Measurements from ENCODE around the gene THTPA. TPM values are rescaled to one million over a fixed set of nuclear protein-coding genes. Genes with fewer than 3 reads are reported as not detected.

The THTPA gene
- total and polyA plus RNA-seq, 7 experiments from 2014 or later: 16.4 to 26.7 (median 18.1) TPM

GRCh38 chr14:23524954-23525353 lies 31.1 kb upstream of the THTPA start:
- Histone ChIP-seq H3K36me3 (ENCODE audit: control insufficient read depth in 2 of 3, insufficient read depth in 3 of 3, low read length in 3 of 3) (no peaks in the 10 kb centered on the region), H3K4me3 (ENCODE audit: low read length) (no peak overlapping the region), H3K27me3 (ENCODE audit: control insufficient read depth in 2 of 2, insufficient read depth in 2 of 2, low read length in 2 of 2) (no peaks in the 10 kb centered on the region), H3K4me1 (ENCODE audit: control insufficient read depth in 2 of 2, insufficient read depth in 2 of 2, low read length in 2 of 2) (no peaks in the 10 kb centered on the region), H3K9me3 (ENCODE audit: control insufficient read depth in 2 of 3, low read length in 3 of 3) (no peaks in the 10 kb centered on the region), H3K27ac (ENCODE audit: low read depth, low read length) (no peak overlapping the region)
- POLR2A ChIA-PET: no interaction called here
- no peak overlapping the region for H3K4me3 Mint-ChIP-seq
- intact Hi-C loops (cut with micrococcal nuclease): no loop called here
- peaks cover 0 to 2% (median under 1%) of the 10 kb centered on the region in 7 donors for H3K4me1 Mint-ChIP-seq
- ATAC-seq (no peak), DNase-seq (no peak)
- no peaks in the 10 kb centered on the region for H3K9me3 Mint-ChIP-seq
- CTCF ChIA-PET: interaction anchor here (1.6 kb wide), 1 partner anchor 46 kb away, joined by 4 read pairs; no protein-coding TSS in a partner anchor
- no peak overlapping the region for H3K27ac Mint-ChIP-seq
- H3K36me3 Mint-ChIP-seq: no peaks in the 10 kb centered on the region
- no peaks in the 10 kb centered on the region for H3K27me3 Mint-ChIP-seq

GRCh38 chr14:23525611-23526010 lies 30.5 kb upstream of the THTPA start:
- CTCF ChIA-PET: interaction anchor here (1.6 kb wide), 1 partner anchor 47 kb away, joined by 4 read pairs; no protein-coding TSS in a partner anchor
- POLR2A ChIA-PET: no interaction called here
- H3K27ac Mint-ChIP-seq: no peak overlapping the region
- no peaks in the 10 kb centered on the region for H3K9me3 Mint-ChIP-seq
- no peak overlapping the region for H3K4me3 Mint-ChIP-seq
- H3K27me3 ChIP-seq (ENCODE audit: control insufficient read depth in 2 of 2, insufficient read depth in 2 of 2, low read length in 2 of 2): no peaks in the 10 kb centered on the region
- H3K27me3 Mint-ChIP-seq: no peaks in the 10 kb centered on the region
- intact Hi-C loops (cut with micrococcal nuclease): no loop called here
- ATAC-seq (no peak), DNase-seq (no peak)
- no peaks in the 10 kb centered on the region for H3K4me1 ChIP-seq (ENCODE audit: control insufficient read depth in 2 of 2, insufficient read depth in 2 of 2, low read length in 2 of 2)
- no peak overlapping the region for H3K27ac ChIP-seq (ENCODE audit: low read depth, low read length)
- peaks cover 4 to 8% (median 6%) of the 10 kb centered on the region in 7 donors for H3K4me1 Mint-ChIP-seq
- H3K36me3 ChIP-seq (ENCODE audit: control insufficient read depth in 2 of 3, insufficient read depth in 3 of 3, low read length in 3 of 3): no peaks in the 10 kb centered on the region
- no peaks in the 10 kb centered on the region for H3K36me3 Mint-ChIP-seq
- no peak overlapping the region for H3K4me3 ChIP-seq (ENCODE audit: low read length)
- H3K9me3 ChIP-seq (ENCODE audit: control insufficient read depth in 2 of 3, low read length in 3 of 3): no peaks in the 10 kb centered on the region

DNA sequence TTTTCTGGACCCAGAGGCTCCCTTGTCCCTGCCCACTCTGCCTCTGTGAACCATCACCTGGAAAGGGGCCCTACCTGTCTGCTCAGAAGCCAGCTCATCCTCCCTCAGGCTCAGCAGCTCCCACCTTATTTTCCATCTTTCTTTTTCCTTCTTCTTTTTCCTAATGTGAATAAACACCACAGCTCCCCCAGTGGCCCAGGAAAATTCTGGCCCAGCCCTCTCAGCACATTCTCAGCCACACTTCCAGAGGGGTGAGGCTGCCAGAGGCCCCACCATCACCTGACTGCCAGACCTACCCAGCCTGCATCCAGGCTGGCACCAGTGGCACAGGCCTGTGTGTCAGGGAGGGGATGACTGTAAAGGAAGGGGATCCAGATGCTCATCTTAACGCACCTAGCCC lies 27.5 kb upstream of the THTPA start:
- POLR2A ChIA-PET: no interaction called here
- Mint-ChIP-seq H3K4me3 (no peak overlapping the region), H3K4me1 (peaks cover 4 to 16% (median 12%) of the 10 kb centered on the region in 7 donors), H3K36me3 (no peaks in the 10 kb centered on the region), H3K27me3 (no peaks in the 10 kb centered on the region), H3K27ac (peak overlapping the region in 2 of 9 donors; percentile 9 to 53), H3K9me3 (no peaks in the 10 kb centered on the region)
- intact Hi-C loops (cut with micrococcal nuclease): no loop called here
- DNase-seq: no peak
- no peaks in the 10 kb centered on the region for H3K27me3 ChIP-seq (ENCODE audit: control insufficient read depth in 2 of 2, insufficient read depth in 2 of 2, low read length in 2 of 2)
- no peak overlapping the region for H3K4me3 ChIP-seq (ENCODE audit: low read length)
- no peak for ATAC-seq
- no peak overlapping the region for H3K27ac ChIP-seq (ENCODE audit: low read depth, low read length)
- H3K36me3 ChIP-seq (ENCODE audit: control insufficient read depth in 2 of 3, insufficient read depth in 3 of 3, low read length in 3 of 3): no peaks in the 10 kb centered on the region
- H3K9me3 ChIP-seq (ENCODE audit: control insufficient read depth in 2 of 3, low read length in 3 of 3): no peaks in the 10 kb centered on the region
- CTCF ChIA-PET: interaction anchor here (1.1 to 1.5 kb wide), 2 partner anchors 31 to 50 kb away, joined by 3 to 5 read pairs; no protein-coding TSS in a partner anchor
- H3K4me1 ChIP-seq (ENCODE audit: control insufficient read depth in 2 of 2, insufficient read depth in 2 of 2, low read length in 2 of 2): no peaks in the 10 kb centered on the region

GRCh38 chr14:23529016-23529415 lies 27.1 kb upstream of the THTPA start:
- ChIA-PET CTCF (interaction anchor here (1.5 kb wide), 1 partner anchor 30 kb away, joined by 3 read pairs; no protein-coding TSS in a partner anchor), POLR2A (no interaction called here)
- no peaks in the 10 kb centered on the region for H3K36me3 ChIP-seq (ENCODE audit: control insufficient read depth in 2 of 3, insufficient read depth in 3 of 3, low read length in 3 of 3)
- H3K27me3 ChIP-seq (ENCODE audit: control insufficient read depth in 2 of 2, insufficient read depth in 2 of 2, low read length in 2 of 2): no peaks in the 10 kb centered on the region
- intact Hi-C loops (cut with micrococcal nuclease): no loop called here
- Mint-ChIP-seq H3K4me3 (no peak overlapping the region), H3K4me1 (peaks cover 4 to 16% (median 12%) of the 10 kb centered on the region in 7 donors), H3K36me3 (no peaks in the 10 kb centered on the region), H3K27me3 (no peaks in the 10 kb centered on the region), H3K27ac (no peak overlapping the region), H3K9me3 (no peaks in the 10 kb centered on the region)
- ATAC-seq (no peak), DNase-seq (no peak)
- no peak overlapping the region for H3K27ac ChIP-seq (ENCODE audit: low read depth, low read length)
- H3K4me1 ChIP-seq (ENCODE audit: control insufficient read depth in 2 of 2, insufficient read depth in 2 of 2, low read length in 2 of 2): no peaks in the 10 kb centered on the region
- no peaks in the 10 kb centered on the region for H3K9me3 ChIP-seq (ENCODE audit: control insufficient read depth in 2 of 3, low read length in 3 of 3)
- no peak overlapping the region for H3K4me3 ChIP-seq (ENCODE audit: low read length)

- no peaks in the 10 kb centered on the region for H3K4me1 ChIP-seq (ENCODE audit: control insufficient read depth in 2 of 2, insufficient read depth in 2 of 2, low read length in 2 of 2)
- H3K27me3 ChIP-seq (ENCODE audit: control insufficient read depth in 2 of 2, insufficient read depth in 2 of 2, low read length in 2 of 2): no peaks in the 10 kb centered on the region
- H3K36me3 Mint-ChIP-seq: no peaks in the 10 kb centered on the region
- H3K27me3 Mint-ChIP-seq: no peaks in the 10 kb centered on the region
- H3K9me3 Mint-ChIP-seq: no peaks in the 10 kb centered on the region
- H3K36me3 ChIP-seq (ENCODE audit: control insufficient read depth in 2 of 3, insufficient read depth in 3 of 3, low read length in 3 of 3): no peaks in the 10 kb centered on the region
- intact Hi-C loops (cut with micrococcal nuclease): no loop called here
- peaks cover 4 to 16% (median 12%) of the 10 kb centered on the region in 7 donors for H3K4me1 Mint-ChIP-seq
- CTCF ChIA-PET: no interaction called here
- H3K4me3 ChIP-seq (ENCODE audit: low read length): no peak overlapping the region
- no peak overlapping the region for H3K27ac ChIP-seq (ENCODE audit: low read depth, low read length)
- H3K27ac Mint-ChIP-seq: peak overlapping the region in 4 of 9 donors; percentile 17 to 65 (median 43)
- POLR2A ChIA-PET: no interaction called here
- DNase-seq (no peak), ATAC-seq (no peak)
- no peaks in the 10 kb centered on the region for H3K9me3 ChIP-seq (ENCODE audit: control insufficient read depth in 2 of 3, low read length in 3 of 3)
- H3K4me3 Mint-ChIP-seq: peak overlapping the region in 1 of 10 donors; percentile 29
Measured at GRCh38 chr14:23530375-23531055, 25.6 kb upstream of the THTPA start.

DNA sequence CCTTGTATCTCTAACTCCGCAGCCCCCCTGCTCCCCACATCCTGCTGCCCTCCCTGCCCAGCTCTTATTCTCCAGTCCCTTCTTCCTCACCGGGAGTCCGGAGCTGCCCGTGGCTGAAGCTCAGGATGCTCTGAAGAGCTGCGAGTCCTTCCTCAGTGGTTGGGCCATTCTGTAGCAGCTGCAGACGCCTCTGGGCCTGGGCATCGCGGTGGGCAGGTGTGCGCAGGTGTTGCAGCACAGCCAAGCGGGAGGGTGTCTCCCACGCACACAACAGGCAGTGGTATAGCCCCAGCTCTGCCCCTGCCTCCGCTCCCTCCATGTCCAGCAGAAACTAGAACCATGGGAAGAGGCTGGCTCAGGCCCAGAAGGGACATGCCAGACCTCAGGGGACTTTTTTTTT lies 24.7 kb upstream of the THTPA start:
- H3K4me3 ChIP-seq (ENCODE audit: low read length): no peak overlapping the region
- CTCF ChIA-PET: no interaction called here
- no peak for DNase-seq
- no peaks in the 10 kb centered on the region for H3K27me3 ChIP-seq (ENCODE audit: control insufficient read depth in 2 of 2, insufficient read depth in 2 of 2, low read length in 2 of 2)
- H3K27ac Mint-ChIP-seq: peak overlapping the region in 1 of 9 donors; percentile 17
- H3K36me3 ChIP-seq (ENCODE audit: control insufficient read depth in 2 of 3, insufficient read depth in 3 of 3, low read length in 3 of 3): no peaks in the 10 kb centered on the region
- no peaks in the 10 kb centered on the region for H3K36me3 Mint-ChIP-seq
- ATAC-seq: no peak
- no peaks in the 10 kb centered on the region for H3K9me3 ChIP-seq (ENCODE audit: control insufficient read depth in 2 of 3, low read length in 3 of 3)
- intact Hi-C loops (cut with micrococcal nuclease): no loop called here
- no peak overlapping the region for H3K4me3 Mint-ChIP-seq
- no peaks in the 10 kb centered on the region for H3K9me3 Mint-ChIP-seq
- H3K4me1 Mint-ChIP-seq: peaks cover 4 to 16% (median 12%) of the 10 kb centered on the region in 7 donors
- H3K27me3 Mint-ChIP-seq: no peaks in the 10 kb centered on the region
- no peak overlapping the region for H3K27ac ChIP-seq (ENCODE audit: low read depth, low read length)
- POLR2A ChIA-PET: no interaction called here
- H3K4me1 ChIP-seq (ENCODE audit: control insufficient read depth in 2 of 2, insufficient read depth in 2 of 2, low read length in 2 of 2): no peaks in the 10 kb centered on the region

DNA sequence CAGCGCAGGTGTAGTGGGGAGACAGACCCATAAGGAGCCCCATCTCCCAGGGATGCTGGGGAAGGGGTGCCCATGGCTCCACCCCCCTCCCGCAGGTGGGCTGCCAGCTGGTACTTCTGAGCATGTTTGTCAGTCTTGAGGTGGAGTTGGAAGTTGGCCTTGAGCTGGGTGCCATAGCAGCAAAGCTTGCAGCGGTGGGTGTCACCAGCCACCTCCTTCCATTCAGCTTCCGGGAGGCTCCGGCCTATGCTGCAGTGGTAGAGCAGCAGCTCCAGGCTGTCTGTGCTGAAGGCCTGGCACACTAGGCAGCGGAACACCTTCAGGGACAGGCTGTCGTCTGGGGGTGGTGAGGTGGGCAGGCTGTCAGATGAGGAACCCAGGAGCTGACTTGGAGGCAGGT lies 23.4 kb upstream of the THTPA start:
- intact Hi-C loops (cut with micrococcal nuclease): no loop called here

More for the DNA sequence above, 23.4 kb upstream of the THTPA start:
- Histone ChIP-seq H3K27ac (ENCODE audit: low read depth, low read length) (no peak overlapping the region), H3K9me3 (ENCODE audit: control insufficient read depth in 2 of 3, low read length in 3 of 3) (no peaks in the 10 kb centered on the region), H3K36me3 (ENCODE audit: control insufficient read depth in 2 of 3, insufficient read depth in 3 of 3, low read length in 3 of 3) (no peaks in the 10 kb centered on the region), H3K4me1 (ENCODE audit: control insufficient read depth in 2 of 2, insufficient read depth in 2 of 2, low read length in 2 of 2) (no peaks in the 10 kb centered on the region), H3K4me3 (ENCODE audit: low read length) (no peak overlapping the region), H3K27me3 (ENCODE audit: control insufficient read depth in 2 of 2, insufficient read depth in 2 of 2, low read length in 2 of 2) (no peaks in the 10 kb centered on the region)
- ATAC-seq: no peak
- Mint-ChIP-seq H3K4me3 (no peak overlapping the region), H3K9me3 (no peaks in the 10 kb centered on the region), H3K36me3 (no peaks in the 10 kb centered on the region), H3K27ac (no peak overlapping the region), H3K4me1 (peaks cover 4 to 16% (median 12%) of the 10 kb centered on the region in 7 donors), H3K27me3 (no peaks in the 10 kb centered on the region)
- POLR2A ChIA-PET: no interaction called here
- DNase-seq: no peak
- CTCF ChIA-PET: no interaction called here
